Liver (tissue), 9 donors: ENCODE results near the gene RTL10. TPM values are rescaled to one million over a fixed set of nuclear protein-coding genes. Genes with fewer than 3 reads are reported as not detected.

Source experiments
- DNase-seq: peaks from one replicate; pipeline ENCODE4 v3.0.0-alpha.2; 2017; ENCODE audit warnings: low spot score
- H3K27ac ChIP-seq, 2 donors: one replicate each; pipeline ENCODE4 v1.7.0; 2013; ENCODE audit warnings: inconsistent platforms in 2 of 2, low read length in 2 of 2, control low read depth in 1 of 2, low read depth in 1 of 2, mild to moderate bottlenecking in 1 of 2
- H3K27me3 ChIP-seq, 4 donors: one replicate each; pipeline versions ENCODE4 v1.6.1 to v1.7.0; 2013; ENCODE audit warnings: low read length in 3 of 4, inconsistent platforms in 1 of 4, mild to moderate bottlenecking in 1 of 4, moderate library complexity in 1 of 4; ENCODE audit not compliant: control insufficient read depth in 4 of 4, insufficient read depth in 4 of 4
- H3K36me3 ChIP-seq, 4 donors: one replicate each; pipeline versions ENCODE4 v1.6.1 to v1.7.0; 2013; ENCODE audit warnings: low read length in 3 of 4, mild to moderate bottlenecking in 3 of 4, low read depth in 1 of 4, moderate library complexity in 1 of 4; ENCODE audit not compliant: control insufficient read depth in 4 of 4, insufficient read depth in 3 of 4
- H3K4me1 ChIP-seq, 4 donors: one replicate each; pipeline versions ENCODE4 v1.6.1 to v1.7.0; 2013; ENCODE audit warnings: low read length in 3 of 4, mild to moderate bottlenecking in 3 of 4, moderate library complexity in 1 of 4; ENCODE audit not compliant: control insufficient read depth in 4 of 4, insufficient read depth in 4 of 4
- H3K4me3 ChIP-seq, 3 donors: one replicate each; pipeline versions ENCODE4 v1.6.1 to v1.7.0; 2013; ENCODE audit warnings: low read length in 3 of 3, control low read depth in 1 of 3, low read depth in 1 of 3, mild to moderate bottlenecking in 1 of 3
- H3K9ac ChIP-seq, 2 donors: one replicate each; pipeline ENCODE4 v1.7.0; 2013; ENCODE audit warnings: low read length in 2 of 2, mild to moderate bottlenecking in 2 of 2, moderate library complexity in 2 of 2, control low read depth in 1 of 2, low read depth in 1 of 2
- H3K9me3 ChIP-seq, 4 donors: one replicate each; pipeline versions ENCODE4 v1.6.1 to v1.7.0; 2013; ENCODE audit warnings: low read length in 3 of 4; ENCODE audit not compliant: control insufficient read depth in 4 of 4
- ATF3 ChIP-seq: IDR thresholded peaks from 2 replicates; pipeline ENCODE4 v1.6.1; 2016; ENCODE audit warnings: antibody characterized with exemption
- CTCF ChIP-seq: fragments of 150-350 bp; IDR thresholded peaks from 2 replicates; pipeline ENCODE4 v1.5.1; 2017; ENCODE audit warnings: improper control_type of control experiment, low read depth, low read length; ENCODE audit not compliant: missing input control
- EGR1 ChIP-seq, 2 donors: IDR thresholded peaks; 2 replicates each; pipeline ENCODE4 v1.6.1; 2016 to 2018; ENCODE audit warnings: antibody characterized with exemption in 2 of 2, low read depth in 2 of 2
- FOXA1 ChIP-seq: IDR thresholded peaks from 2 replicates; pipeline ENCODE4 v1.6.1; 2016; ENCODE audit warnings: antibody characterized with exemption
- FOXA2 ChIP-seq: IDR thresholded peaks from 2 replicates; pipeline ENCODE4 v1.6.1; 2016; ENCODE audit warnings: antibody characterized with exemption
- GABPA ChIP-seq, 2 donors: IDR thresholded peaks in 1 of 2; conservative IDR thresholded peaks in 1 of 2; 2 replicates each; pipeline ENCODE4 v1.6.1; 2016; ENCODE audit warnings: antibody characterized with exemption in 2 of 2, mild to moderate bottlenecking in 1 of 2, moderate library complexity in 1 of 2
- HNF4G ChIP-seq: IDR thresholded peaks from 2 replicates; pipeline ENCODE4 v1.6.1; 2016; ENCODE audit warnings: antibody characterized with exemption
- JUND ChIP-seq, 2 donors: IDR thresholded peaks; 2 replicates each; pipeline ENCODE4 v1.6.1; 2016; ENCODE audit warnings: antibody characterized with exemption in 2 of 2
- NR2F2 ChIP-seq: IDR thresholded peaks from 2 replicates; pipeline ENCODE4 v1.6.1; 2016; ENCODE audit warnings: antibody characterized with exemption
- REST ChIP-seq: IDR thresholded peaks from 2 replicates; pipeline ENCODE4 v1.6.1; 2016; ENCODE audit warnings: antibody characterized with exemption, mild to moderate bottlenecking
- RXRA ChIP-seq, 2 donors: IDR thresholded peaks; 2 replicates each; pipeline ENCODE4 v1.6.1; 2017 to 2018; ENCODE audit warnings: antibody characterized with exemption in 2 of 2, mild to moderate bottlenecking in 1 of 2
- YY1 ChIP-seq: IDR thresholded peaks from 2 replicates; pipeline ENCODE4 v1.6.1; 2016; ENCODE audit warnings: antibody characterized with exemption, mild to moderate bottlenecking
- ZBTB33 ChIP-seq: IDR thresholded peaks from 2 replicates; pipeline ENCODE4 v1.6.1; 2016; ENCODE audit warnings: antibody characterized with exemption
- WGBS: extraction: QIAGEN DNeasy Blood & Tissue Kit; methylation state at CpG from one replicate; pipeline ENCODE4 v1.1.7; 2013; 5-methylcytosine and 5-hydroxymethylcytosine counted together
- polyA plus RNA-seq, 2 donors: library from polyadenylated mRNA; stranded (reverse) in 1 of 2; unstranded in 1 of 2; fragments of 200-250 nt in 1 of 2; fragments of >200 nt in 1 of 2; fragmentation: Nextera tagmentation in 1 of 2; extraction: Ambion mirVana in 1 of 2; gene quantifications; one replicate each; pipeline versions ENCODE4 v1.2.1 to v1.2.3, GENCODE V29; 2013 to 2015
- total RNA-seq, 2 donors: library from RNA; depleted of rRNA; stranded (reverse); fragments of >200 nt; gene quantifications; one replicate each; pipeline ENCODE4 v1.2.3, GENCODE V29; 2014
- donor health status: healthy.
- donor health status: healthy.
- donor health status: healthy.
- donor health status: healthy.
- donor health status: healthy.

Gene RTL10
- total and polyA plus RNA-seq, 4 donors: 4.2 to 8.3 (median 7.4) TPM

- H3K4me1 ChIP-seq: peaks cover 0 to 6% (median 1%) of the 10 kb centered on the region in 4 donors
- H3K9ac ChIP-seq: no peak overlapping the region
- DNase-seq: no peak
- H3K36me3 ChIP-seq: peaks cover 0 to 2% (median 0%) of the 10 kb centered on the region in 4 donors
- H3K27ac ChIP-seq: no peak overlapping the region
- H3K27me3 ChIP-seq: no peaks in the 10 kb centered on the region
- no peak overlapping the region for H3K4me3 ChIP-seq
- WGBS: 85% methylated on average over 38 of the region's 38 CpGs
- TF ChIP-seq REST (no peak), EGR1 (IDR thresholded peaks at IDR 0.05; ENCODE audit: low read depth in 2 of 2) (no peak), HNF4G (no peak), ATF3 (no peak), NR2F2 (no peak), FOXA2 (no peak), YY1 (no peak)
- H3K9me3 ChIP-seq: no peaks in the 10 kb centered on the region
Observed at GRCh38 chr22:19806213-19807160, 48.2 kb downstream of the RTL10 start.

GRCh38 chr22:19805821-19806212 lies 48.9 kb downstream of the RTL10 start:
- 91% methylated on average over 8 of the region's 8 CpGs for WGBS
- Histone ChIP-seq H3K4me3 (no peak overlapping the region), H3K36me3 (peaks cover 0 to 2% (median 0%) of the 10 kb centered on the region in 4 donors), H3K9ac (no peak overlapping the region), H3K4me1 (peaks cover 0 to 6% (median 1%) of the 10 kb centered on the region in 4 donors), H3K27me3 (no peaks in the 10 kb centered on the region), H3K9me3 (no peaks in the 10 kb centered on the region), H3K27ac (no peak overlapping the region)
- DNase-seq: no peak
- TF ChIP-seq RXRA (IDR thresholded peaks at IDR 0.05) (no peak), ZBTB33 (no peak), REST (no peak), GABPA (IDR thresholded peaks at IDR 0.05 in 1 of 2, conservative IDR thresholded peaks at IDR 0.05 in 1 of 2) (no peak), CTCF (no peak), NR2F2 (no peak), FOXA1 (no peak), JUND (IDR thresholded peaks at IDR 0.05) (no peak)
